Measurements from ENCODE around the gene RXFP2. TPM values are rescaled to one million over a fixed set of nuclear protein-coding genes. Genes with fewer than 3 reads are reported as not detected.

RXFP2 gene
- total and polyA plus RNA-seq, 2 donors (not counting 3 experiments of a cell fraction or from before 2014, with no cell fraction given): not detected

- Histone ChIP-seq H3K4me2 (ENCODE audit: insufficient read depth, low read length) (no peak overlapping the region), H3K4me3 (replicated peaks in 1 of 3; ENCODE audit: insufficient read depth in 1 of 3, low read depth in 1 of 3, low read length in 3 of 3) (no peak overlapping the region), H3K9me3 (replicated peaks; ENCODE audit: control insufficient read depth, insufficient read depth, low read length) (no peaks in the 10 kb centered on the region), H3K9ac (replicated peaks; ENCODE audit: extremely low read depth, insufficient read depth, low read length) (no peak overlapping the region), H3K9me1 (replicated peaks; ENCODE audit: control insufficient read depth, extremely low read depth, insufficient read depth, low read length) (no peaks in the 10 kb centered on the region), H3K79me2 (ENCODE audit: control insufficient read depth, insufficient read depth, low read length) (no peaks in the 10 kb centered on the region), H3K4me1 (ENCODE audit: control insufficient read depth, extremely low read depth, insufficient read depth, low read length) (no peaks in the 10 kb centered on the region), H3K36me3 (ENCODE audit: control insufficient read depth in 2 of 2, extremely low read depth in 1 of 2, insufficient read depth in 2 of 2, low read length in 2 of 2) (no peaks in the 10 kb centered on the region), H3K27ac (ENCODE audit: insufficient read depth, low read depth, low read length) (no peak overlapping the region), H4K20me1 (replicated peaks; ENCODE audit: control insufficient read depth, extremely low read depth, insufficient read depth, low read length) (no peaks in the 10 kb centered on the region), H2AFZ (ENCODE audit: low read depth, low read length) (no peak overlapping the region), H3K27me3 (ENCODE audit: control insufficient read depth in 2 of 2, insufficient read depth in 2 of 2, low read length in 2 of 2) (peaks cover 16 to 22% of the 10 kb centered on the region in 2 experiments)
- FAIRE-seq (no peak), DNase-seq (ENCODE audit: low read depth, low spot score) (no peak)
- intact Hi-C loops (cut with micrococcal nuclease): no loop called here
- dilution Hi-C loops (cut with MboI; ENCODE audit: extremely low pct_ligation_motif_present, low sequenced_read_pairs): no loop called here
- no TSS peak for BruUV-seq (replicated peaks)
- no peak for TF ChIP-seq POLR2AphosphoS5 (IDR thresholded peaks at IDR 0.05; ENCODE audit: insufficient read depth, low read depth, low read length)
- no peak for TF ChIP-seq EZH2 (IDR thresholded peaks at IDR 0.05; ENCODE audit: borderline replicate concordance, low read depth, low read length, severe bottlenecking)
- TF ChIP-seq MAX (IDR thresholded peaks at IDR 0.05; ENCODE audit: insufficient read depth, insufficient read length): no peak
- no peak for TF ChIP-seq GATA2 (IDR thresholded peaks at IDR 0.05; ENCODE audit: insufficient read depth, insufficient read length, low read depth, low read length)
- no peak for TF ChIP-seq POLR2A (IDR thresholded peaks at IDR 0.05; ENCODE audit: low read depth, low read length)
- TF ChIP-seq MYC (IDR thresholded peaks at IDR 0.05; ENCODE audit: low read depth, low read length): no peak
- no peak for TF ChIP-seq CTCF (IDR thresholded peaks at IDR 0.05; ENCODE audit: extremely low read depth in 1 of 2, insufficient read depth in 1 of 2, low read depth in 1 of 2, low read length in 2 of 2)
- no peak for TF ChIP-seq JUN (IDR thresholded peaks at IDR 0.05; ENCODE audit: borderline replicate concordance, insufficient read depth, insufficient read length, low read depth)
- no peak for TF ChIP-seq FOS (IDR thresholded peaks at IDR 0.05; ENCODE audit: borderline replicate concordance, insufficient read depth, low read length)
- ChIA-PET CTCF (interaction anchor here (1.3 to 3.1 kb wide), 2 partner anchors 18 to 180 kb away, joined by 3 to 12 read pairs; no protein-coding TSS in a partner anchor), POLR2A (no interaction called here)
Measured at GRCh38 chr13:31717583-31717982, 21.7 kb upstream of the RXFP2 start.

Data from endothelial cell of umbilical vein (primary cell).